MM.1S (cell line): ENCODE results near the gene IL1RAPL2.

ENCODE experiments used
- DNase-seq: peaks from one replicate; pipeline ENCODE4 v3.0.0-alpha.2; 2015
- H2AFZ ChIP-seq: fragments of 300-600 bp; sonication (generic); 2 replicates; pipeline ENCODE4 v1.6.0; 2016; ENCODE audit warnings: antibody characterized with exemption, low read length
- H3F3A ChIP-seq: fragments of 300-600 bp; sonication (generic); 2 replicates; pipeline ENCODE4 v1.6.1; 2016; ENCODE audit warnings: mild to moderate bottlenecking, antibody characterized with exemption, low read length, moderate library complexity, mixed read lengths; ENCODE audit not compliant: insufficient read depth
- H3K27ac ChIP-seq: fragments of 300-600 bp; sonication (generic); 2 replicates; pipeline ENCODE4 v1.5.1; 2016; ENCODE audit warnings: mild to moderate bottlenecking, low read length
- H3K27me3 ChIP-seq: fragments of 300-600 bp; sonication (generic); replicated peaks from 2 replicates; pipeline ENCODE4 v1.6.0; 2016; ENCODE audit warnings: low read length; ENCODE audit not compliant: insufficient read depth
- H3K36me3 ChIP-seq: fragments of 300-600 bp; sonication (generic); replicated peaks from 2 replicates; pipeline ENCODE4 v1.6.1; 2016; ENCODE audit warnings: mild to moderate bottlenecking, low read length, mixed read lengths; ENCODE audit not compliant: insufficient read depth
- H3K4me1 ChIP-seq: fragments of 300-600 bp; sonication (generic); 2 replicates; pipeline ENCODE4 v1.6.1; 2016; ENCODE audit warnings: low read length, mixed read lengths
- H3K4me2 ChIP-seq: fragments of 300-600 bp; sonication (generic); 2 replicates; pipeline ENCODE4 v1.6.0; 2016; ENCODE audit warnings: low read depth, low read length
- H3K4me3 ChIP-seq: fragments of 300-600 bp; sonication (generic); 2 replicates; pipeline ENCODE4 v1.5.1; 2016; ENCODE audit warnings: low read length, mixed read lengths
- H3K79me2 ChIP-seq: fragments of 300-600 bp; sonication (generic); 2 replicates; pipeline ENCODE4 v1.6.1; 2016; ENCODE audit warnings: mixed run types, low read length, mixed read lengths
- H3K9ac ChIP-seq: fragments of 300-600 bp; sonication (generic); 2 replicates; pipeline ENCODE4 v1.6.1; 2016; ENCODE audit warnings: low read length, mixed read lengths
- H3K9me2 ChIP-seq: fragments of 300-600 bp; sonication (generic); replicated peaks from 2 replicates; pipeline ENCODE4 v1.6.1; 2016; ENCODE audit warnings: mild to moderate bottlenecking, low read length, mixed read lengths; ENCODE audit not compliant: insufficient read depth
- H3K9me3 ChIP-seq: fragments of 300-600 bp; sonication (generic); replicated peaks from 2 replicates; pipeline ENCODE4 v1.6.1; 2016; ENCODE audit warnings: mild to moderate bottlenecking, low read length, mixed read lengths; ENCODE audit not compliant: insufficient read depth
- H4K20me1 ChIP-seq: fragments of 300-600 bp; sonication (generic); 2 replicates; pipeline ENCODE4 v1.6.1; 2016; ENCODE audit warnings: mild to moderate bottlenecking, low read length, moderate library complexity, mixed read lengths; ENCODE audit not compliant: insufficient read depth
- CTCF ChIP-seq: fragments of 300-600 bp; sonication (generic); IDR thresholded peaks from 2 replicates; pipeline ENCODE4 v1.5.1; 2016; ENCODE audit warnings: antibody characterized with exemption, low read length, mixed read lengths
- EZH2 ChIP-seq: fragments of 300-600 bp; sonication (generic); optimal IDR thresholded peaks from 2 replicates; pipeline ENCODE3; 2017; ENCODE audit warnings: low read depth, mild to moderate bottlenecking, antibody characterized with exemption, low read length, mixed read lengths
- EZH2phosphoT487 ChIP-seq: fragments of 300-600 bp; sonication (generic); IDR thresholded peaks from 2 replicates; pipeline ENCODE4 v1.6.1; 2018; ENCODE audit warnings: antibody characterized with exemption, low read length

The IL1RAPL2 gene

GRCh38 chrX:105695451-105695850, 1129.5 kb downstream of the IL1RAPL2 start:
- no peaks in the 10 kb centered on the region for H3K9me3 ChIP-seq
- no peak for DNase-seq
- H3K79me2 ChIP-seq = no peaks in the 10 kb centered on the region
- no peak overlapping the region for H3K27ac ChIP-seq
- TF ChIP-seq CTCF (no peak), EZH2 (no peak), EZH2phosphoT487 (no peak)
- H3K27me3 ChIP-seq = no peaks in the 10 kb centered on the region
- H3K36me3 ChIP-seq = no peaks in the 10 kb centered on the region
- no peak overlapping the region for H3K4me3 ChIP-seq
- no peaks in the 10 kb centered on the region for H3K4me1 ChIP-seq
- no peaks in the 10 kb centered on the region for H3F3A ChIP-seq
- H4K20me1 ChIP-seq = no peaks in the 10 kb centered on the region
- H3K9ac ChIP-seq = no peak overlapping the region
- no peak overlapping the region for H2AFZ ChIP-seq
- H3K4me2 ChIP-seq = no peak overlapping the region
- no peaks in the 10 kb centered on the region for H3K9me2 ChIP-seq

GRCh38 chrX:105696870-105697269, 1130.9 kb downstream of the IL1RAPL2 start:
- no peak overlapping the region for H3K9ac ChIP-seq
- H3K9me3 ChIP-seq = no peaks in the 10 kb centered on the region
- H3K4me2 ChIP-seq = no peak overlapping the region
- H3K27me3 ChIP-seq = no peaks in the 10 kb centered on the region
- no peak overlapping the region for H3K27ac ChIP-seq
- H2AFZ ChIP-seq = no peak overlapping the region
- no peaks in the 10 kb centered on the region for H3F3A ChIP-seq
- peak; percentile 7 for DNase-seq
- TF ChIP-seq CTCF (no peak), EZH2phosphoT487 (no peak), EZH2 (no peak)
- no peaks in the 10 kb centered on the region for H3K36me3 ChIP-seq
- no peaks in the 10 kb centered on the region for H3K9me2 ChIP-seq
- no peaks in the 10 kb centered on the region for H4K20me1 ChIP-seq
- H3K4me3 ChIP-seq = no peak overlapping the region
- no peaks in the 10 kb centered on the region for H3K79me2 ChIP-seq
- no peaks in the 10 kb centered on the region for H3K4me1 ChIP-seq

GRCh38 chrX:105697984-105698781, 1132.2 kb downstream of the IL1RAPL2 start:
- H4K20me1 ChIP-seq = no peaks in the 10 kb centered on the region
- TF ChIP-seq CTCF (no peak), EZH2phosphoT487 (no peak), EZH2 (no peak)
- no peaks in the 10 kb centered on the region for H3K9me3 ChIP-seq
- H3F3A ChIP-seq = no peaks in the 10 kb centered on the region
- no peak for DNase-seq
- H3K9me2 ChIP-seq = no peaks in the 10 kb centered on the region
- no peaks in the 10 kb centered on the region for H3K4me1 ChIP-seq
- no peaks in the 10 kb centered on the region for H3K27me3 ChIP-seq
- H3K4me2 ChIP-seq = no peak overlapping the region
- H3K4me3 ChIP-seq = no peak overlapping the region
- no peak overlapping the region for H2AFZ ChIP-seq
- H3K79me2 ChIP-seq = no peaks in the 10 kb centered on the region
- H3K36me3 ChIP-seq = no peaks in the 10 kb centered on the region
- H3K9ac ChIP-seq = no peak overlapping the region
- H3K27ac ChIP-seq = no peak overlapping the region
